ENCODE measurements around the gene SH3RF1. TPM values are rescaled to one million over a fixed set of nuclear protein-coding genes. Genes with fewer than 3 reads are reported as not detected.

SH3RF1 gene
- total and polyA plus RNA-seq, 4 donors, result 1.8 to 7.9 (median 3.5) TPM

GRCh38 chr4:169272265-169272886 is 1.6 kb upstream of the SH3RF1 start:
- TF ChIP-seq TAF1 (conservative IDR thresholded peaks at IDR 0.05) (no peak), MAX (IDR thresholded peaks at IDR 0.05) (no peak), SP1 (IDR thresholded peaks at IDR 0.05) (no peak), NR2F2 (IDR thresholded peaks at IDR 0.05) (no peak), RAD21 (IDR thresholded peaks at IDR 0.05) (no peak)
- TF ChIP-seq, protein P1, sequence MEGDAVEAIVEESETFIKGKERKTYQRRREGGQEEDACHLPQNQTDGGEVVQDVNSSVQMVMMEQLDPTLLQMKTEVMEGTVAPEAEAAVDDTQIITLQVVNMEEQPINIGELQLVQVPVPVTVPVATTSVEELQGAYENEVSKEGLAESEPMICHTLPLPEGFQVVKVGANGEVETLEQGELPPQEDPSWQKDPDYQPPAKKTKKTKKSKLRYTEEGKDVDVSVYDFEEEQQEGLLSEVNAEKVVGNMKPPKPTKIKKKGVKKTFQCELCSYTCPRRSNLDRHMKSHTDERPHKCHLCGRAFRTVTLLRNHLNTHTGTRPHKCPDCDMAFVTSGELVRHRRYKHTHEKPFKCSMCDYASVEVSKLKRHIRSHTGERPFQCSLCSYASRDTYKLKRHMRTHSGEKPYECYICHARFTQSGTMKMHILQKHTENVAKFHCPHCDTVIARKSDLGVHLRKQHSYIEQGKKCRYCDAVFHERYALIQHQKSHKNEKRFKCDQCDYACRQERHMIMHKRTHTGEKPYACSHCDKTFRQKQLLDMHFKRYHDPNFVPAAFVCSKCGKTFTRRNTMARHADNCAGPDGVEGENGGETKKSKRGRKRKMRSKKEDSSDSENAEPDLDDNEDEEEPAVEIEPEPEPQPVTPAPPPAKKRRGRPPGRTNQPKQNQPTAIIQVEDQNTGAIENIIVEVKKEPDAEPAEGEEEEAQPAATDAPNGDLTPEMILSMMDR (IDR thresholded peaks at IDR 0.05; ENCODE audit: low read depth, low read length, missing input control), result no peak
- Histone ChIP-seq H3K4me1 (ENCODE audit: control insufficient read depth in 4 of 4, insufficient read depth in 4 of 4, low read length in 3 of 4) (peaks cover 0 to 19% (median 15%) of the 10 kb centered on the region in 4 donors), H3K27ac (ENCODE audit: low read depth in 1 of 2, low read length in 2 of 2) (no peak overlapping the region)

DNA sequence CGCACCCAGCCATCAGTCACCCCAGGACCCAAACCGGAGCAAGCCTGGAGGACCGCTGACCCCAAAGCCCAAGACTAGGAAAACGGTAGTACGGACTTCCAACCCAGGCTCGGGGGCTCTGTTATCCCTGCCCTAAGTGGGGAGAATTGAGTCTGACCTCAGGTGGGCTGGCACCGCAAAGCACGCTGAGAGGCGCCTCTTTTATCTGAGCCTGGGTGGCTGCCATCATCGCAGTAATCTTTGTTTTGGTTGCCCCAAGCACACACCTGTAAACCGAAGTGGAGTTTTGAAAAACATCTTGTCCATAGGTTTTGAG is 894 bp upstream of the SH3RF1 start:
- Histone ChIP-seq H3K9ac (ENCODE audit: low read depth in 1 of 2, low read length in 2 of 2) (peak overlapping the region in 1 of 2 donors; percentile 56), H3K27ac (ENCODE audit: low read depth in 1 of 2, low read length in 2 of 2) (peak overlapping the region; percentile 64 to 65), H3K36me3 (ENCODE audit: control insufficient read depth in 4 of 4, insufficient read depth in 3 of 4, low read depth in 1 of 4, low read length in 3 of 4) (peaks cover 0 to 2% (median 0%) of the 10 kb centered on the region in 4 donors), H3K27me3 (ENCODE audit: control insufficient read depth in 4 of 4, insufficient read depth in 4 of 4, low read length in 3 of 4) (no peaks in the 10 kb centered on the region), H3K4me3 (ENCODE audit: low read depth in 1 of 3, low read length in 3 of 3) (peak overlapping the region; percentile 76 to 88 (median 80)), H3K9me3 (ENCODE audit: control insufficient read depth in 4 of 4, low read length in 3 of 4) (no peaks in the 10 kb centered on the region), H3K4me1 (ENCODE audit: control insufficient read depth in 4 of 4, insufficient read depth in 4 of 4, low read length in 3 of 4) (peaks cover 0 to 22% (median 18%) of the 10 kb centered on the region in 4 donors)
- no peak for DNase-seq (ENCODE audit: low spot score)
- 9% methylated on average over 11 of the region's 11 CpGs for WGBS
- TF ChIP-seq SP1 (IDR thresholded peaks at IDR 0.05), result no peak
- no peak for TF ChIP-seq REST (IDR thresholded peaks at IDR 0.05)
- no peak for TF ChIP-seq GABPA (IDR thresholded peaks at IDR 0.05 in 1 of 2, conservative IDR thresholded peaks at IDR 0.05 in 1 of 2)
- no peak for TF ChIP-seq JUND (IDR thresholded peaks at IDR 0.05)
- TF ChIP-seq RAD21 (IDR thresholded peaks at IDR 0.05), result no peak

More at GRCh38 chr4:169272265-169272886, 1.6 kb upstream of the SH3RF1 start:
- H3K36me3 ChIP-seq (ENCODE audit: control insufficient read depth in 4 of 4, insufficient read depth in 3 of 4, low read depth in 1 of 4, low read length in 3 of 4), result peaks cover 0 to 2% (median 0%) of the 10 kb centered on the region in 4 donors
- no peak overlapping the region for H3K4me3 ChIP-seq (ENCODE audit: low read depth in 1 of 3, low read length in 3 of 3)
- WGBS, result 67% methylated on average over 3 of the region's 3 CpGs
- H3K9me3 ChIP-seq (ENCODE audit: control insufficient read depth in 4 of 4, low read length in 3 of 4), result no peaks in the 10 kb centered on the region
- DNase-seq (ENCODE audit: low spot score), result no peak
- no peaks in the 10 kb centered on the region for H3K27me3 ChIP-seq (ENCODE audit: control insufficient read depth in 4 of 4, insufficient read depth in 4 of 4, low read length in 3 of 4)
- no peak overlapping the region for H3K9ac ChIP-seq (ENCODE audit: low read depth in 1 of 2, low read length in 2 of 2)

Measured in liver (tissue), 9 donors.